HG02852 (cell line): ENCODE data around the gene ACBD3.

ENCODE experiments used
- ATAC-seq: cut with Tn5 transposase; IDR thresholded peaks from one replicate; pipeline ENCODE4 v1.9.1; 2021; ENCODE audit warnings: mild to moderate bottlenecking, moderate library complexity; ENCODE audit not compliant: unreplicated experiment

The ACBD3 gene

GRCh38 chr1:226135059-226135651, 51.4 kb downstream of the ACBD3 start:
- no peak for ATAC-seq

- no peak for ATAC-seq
Measured at GRCh38 chr1:226134170-226135058, 52.1 kb downstream of the ACBD3 start.

GRCh38 chr1:226133504-226134123, 52.9 kb downstream of the ACBD3 start:
- no peak for ATAC-seq

GRCh38 chr1:226132728-226133503, 53.6 kb downstream of the ACBD3 start:
- ATAC-seq, result peak; percentile 37

- no peak for ATAC-seq
Measured at GRCh38 chr1:226131639-226132038, 54.9 kb downstream of the ACBD3 start.

GRCh38 chr1:226129230-226129629, 57.3 kb downstream of the ACBD3 start:
- no peak for ATAC-seq

- ATAC-seq, result no peak
Measured at GRCh38 chr1:226128487-226129075, 58.0 kb downstream of the ACBD3 start.

GRCh38 chr1:226126824-226127569, 59.5 kb downstream of the ACBD3 start:
- no peak for ATAC-seq

- ATAC-seq, result no peak
Measured at GRCh38 chr1:226125831-226126230, 60.7 kb downstream of the ACBD3 start.

GRCh38 chr1:226125097-226125630, 61.4 kb downstream of the ACBD3 start:
- ATAC-seq, result no peak

GRCh38 chr1:226123591-226124471, 62.7 kb downstream of the ACBD3 start:
- ATAC-seq, result no peak

- ATAC-seq, result no peak
Measured at GRCh38 chr1:226123212-226123560, 63.4 kb downstream of the ACBD3 start.

- peak; percentile 64 for ATAC-seq
Measured at GRCh38 chr1:226121587-226122400, 64.7 kb downstream of the ACBD3 start.

- ATAC-seq, result no peak
Measured at GRCh38 chr1:226121049-226121586, 65.4 kb downstream of the ACBD3 start.

GRCh38 chr1:226120398-226120797, 66.1 kb downstream of the ACBD3 start:
- ATAC-seq, result no peak

- ATAC-seq, result no peak
Measured at GRCh38 chr1:226119169-226119568, 67.4 kb downstream of the ACBD3 start.

- ATAC-seq, result no peak
Measured at GRCh38 chr1:226118357-226118756, 68.2 kb downstream of the ACBD3 start.

GRCh38 chr1:226117330-226117729, 69.2 kb downstream of the ACBD3 start:
- no peak for ATAC-seq
